K562 (cell line): ENCODE results near the gene DAPK1. TPM values are rescaled to one million over a fixed set of nuclear protein-coding genes. Genes with fewer than 3 reads are reported as not detected.

Experiments used
- ZNF318 ChIP-seq, 2 experiments: fragments of 450-650 bp; IDR thresholded peaks; 2 replicates each; pipeline ENCODE4 v1.6.1; 2016; ENCODE audit warnings: mild to moderate bottlenecking in 2 of 2, borderline replicate concordance in 1 of 2, low read depth in 1 of 2, moderate library complexity in 1 of 2
- ZNF707 ChIP-seq: fragments of 250-450 bp; sonication (Bioruptor Pico); conservative IDR thresholded peaks from 2 replicates; pipeline ENCODE4 v1.8.0; 2022; ENCODE audit warnings: inconsistent platforms, mild to moderate bottlenecking, moderate library complexity
- polyA plus RNA-seq, 8 experiments: library from polyadenylated mRNA; depleted of rRNA in 4 of 8; stranded (reverse) in 5 of 8; unstranded in 3 of 8; fragments of >200 nt; fragmentation: Nextera tagmentation in 2 of 8; fragmentation: Illumina TruSeq in 1 of 8; extraction: Ambion mirVana in 2 of 8; extraction: Trizol in 1 of 8; gene quantifications; 2 replicates each; pipeline versions ENCODE4 v1.2.1 to v1.2.3, GENCODE V29; 2011 to 2014; ENCODE audit warnings: inconsistent platforms in 1 of 8, missing spikeins in 1 of 8
- total RNA-seq, 7 experiments: library from RNA; depleted of rRNA in 6 of 7; stranded (reverse); fragments of >200 nt in 6 of 7; fragmentation: Illumina TruSeq in 2 of 7; extraction: Trizol in 2 of 7; gene quantifications; 2 replicates each; pipeline versions ENCODE4 v1.2.1 to v1.2.3, GENCODE V29; 2011 to 2021; ENCODE audit warnings: low replicate concordance in 1 of 7

The DAPK1 gene
- total and polyA plus RNA-seq, 9 of the 15 experiments (the other 6 are each of a cell fraction or from before 2014, with no cell fraction given) = 1.7 to 26.4 (median 15.8) TPM

GRCh38 chr9:87497604-87498045 is at the start of gene DAPK1 (continued):
- no peak for TF ChIP-seq ZNF318 (IDR thresholded peaks at IDR 0.05; ENCODE audit: borderline replicate concordance in 1 of 2, low read depth in 1 of 2)
- TF ChIP-seq ZNF707 = no peak
